Effector memory CD8-positive, alpha-beta T cell (primary cell): Measurements from ENCODE around the gene C10orf120.

ENCODE experiments used
- ATAC-seq: fragments of 150-1000 bp; cut with Tn5 transposase; replicated peaks from 2 replicates; pipeline ENCODE4 v1.10.0; 2021; ENCODE audit warnings: mild to moderate bottlenecking, moderate library complexity
- DNase-seq, 3 experiments: peaks; one replicate each; pipeline ENCODE4 v3.0.0; 2021
- H3K27ac Mint-ChIP-seq, 2 donors: one replicate each; pipeline ENCODE4 v1.8.0; 2022; ENCODE audit warnings: mild to moderate bottlenecking in 2 of 2, mixed read lengths in 2 of 2, moderate library complexity in 2 of 2
- H3K27me3 Mint-ChIP-seq, 2 donors: one replicate each; pipeline ENCODE4 v1.8.0; 2022; ENCODE audit warnings: mixed read lengths in 2 of 2
- H3K36me3 Mint-ChIP-seq: one replicate; pipeline ENCODE4 v1.8.0; 2022; ENCODE audit warnings: mild to moderate bottlenecking, moderate library complexity, mixed read lengths; ENCODE audit not compliant: insufficient read depth
- H3K4me1 Mint-ChIP-seq, 2 donors: one replicate each; pipeline ENCODE4 v1.8.0; 2022; ENCODE audit warnings: low read depth in 2 of 2, mixed read lengths in 2 of 2
- H3K4me3 Mint-ChIP-seq, 2 donors: one replicate each; pipeline ENCODE4 v1.8.0; 2022; ENCODE audit warnings: mild to moderate bottlenecking in 2 of 2, mixed read lengths in 2 of 2, moderate library complexity in 2 of 2
- H3K9me3 Mint-ChIP-seq, 2 donors: one replicate each; pipeline ENCODE4 v1.8.0; 2022; ENCODE audit warnings: mixed read lengths in 2 of 2

The C10orf120 gene

DNA sequence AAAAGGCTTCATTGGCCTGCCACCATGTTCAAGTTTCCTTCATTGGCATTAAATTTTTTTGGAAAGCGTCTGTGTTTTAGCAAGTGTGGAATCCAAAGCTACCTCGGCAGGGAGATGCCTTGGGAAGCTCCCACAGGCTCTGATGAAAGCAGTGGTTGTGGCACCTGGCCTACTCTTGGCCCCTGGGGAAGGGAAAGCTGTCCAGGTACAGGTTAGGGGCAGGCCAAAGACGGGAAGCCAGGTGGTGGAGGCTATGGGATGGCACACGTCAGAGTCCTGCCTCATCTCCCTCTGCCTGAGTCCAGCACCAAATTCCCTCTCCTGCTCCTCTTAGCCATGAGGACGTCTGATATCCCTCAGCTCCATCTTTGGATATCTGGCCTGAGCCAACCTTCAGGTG is 49.7 kb downstream of the C10orf120 start:
- peaks cover 0 to 1% of the 10 kb centered on the region in 2 donors for H3K4me1 Mint-ChIP-seq
- H3K27me3 Mint-ChIP-seq = peaks cover 39 to 91% of the 10 kb centered on the region in 2 donors
- H3K9me3 Mint-ChIP-seq = no peaks in the 10 kb centered on the region
- no peak overlapping the region for H3K27ac Mint-ChIP-seq
- no peak for DNase-seq
- no peaks in the 10 kb centered on the region for H3K36me3 Mint-ChIP-seq
- no peak overlapping the region for H3K4me3 Mint-ChIP-seq
- ATAC-seq = no peak

DNA sequence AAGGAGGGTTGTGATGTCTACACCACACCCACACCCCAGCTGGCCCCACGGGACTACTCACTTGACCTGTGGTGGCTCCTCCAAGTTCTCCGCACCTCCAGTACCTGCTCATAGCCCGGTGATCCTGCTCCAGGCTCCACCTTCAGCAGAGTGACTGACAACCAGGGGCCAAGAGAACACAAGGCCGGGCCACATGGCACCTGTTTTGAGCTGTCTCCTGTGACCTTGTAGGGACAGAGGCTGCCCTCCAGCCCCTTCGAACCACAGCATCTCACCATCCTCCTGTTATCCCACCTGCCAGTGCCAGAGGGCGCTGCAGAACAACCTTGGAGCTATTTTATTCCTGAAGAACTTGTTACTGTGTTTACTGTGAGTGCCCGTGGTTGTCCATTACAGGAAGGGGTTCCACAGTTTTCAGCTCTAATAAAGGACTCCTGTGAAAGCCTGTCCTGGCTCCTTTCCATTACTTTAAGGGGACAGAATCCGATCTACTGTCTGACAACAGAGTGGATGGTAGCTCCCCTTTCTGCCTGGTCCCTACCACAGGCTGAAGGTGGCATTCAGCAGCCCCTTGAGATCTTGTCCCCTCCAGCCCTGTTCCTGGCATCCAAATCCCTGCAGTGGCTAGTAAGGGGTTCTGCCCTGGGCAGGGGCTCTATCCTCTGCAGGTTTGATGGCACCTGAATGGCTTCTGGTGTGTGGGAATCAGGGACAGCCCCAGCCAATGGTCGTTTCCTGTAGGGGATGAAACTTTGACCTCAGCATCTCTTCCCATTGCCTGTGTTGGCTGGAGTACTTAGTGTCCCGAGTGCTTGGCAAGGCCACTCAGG is 50.8 kb downstream of the C10orf120 start:
- Mint-ChIP-seq H3K27me3 (peaks cover 37 to 89% of the 10 kb centered on the region in 2 donors), H3K9me3 (no peaks in the 10 kb centered on the region), H3K4me1 (peaks cover 0 to 1% of the 10 kb centered on the region in 2 donors), H3K36me3 (no peaks in the 10 kb centered on the region), H3K27ac (no peak overlapping the region), H3K4me3 (no peak overlapping the region)
- DNase-seq (no peak), ATAC-seq (no peak)
